NCI-H2107 treated with DMSO at 0.1 percent for 48 hours (cell line): ENCODE data around the gene TMEM97.
A peak's percentile ranks its signal among the peaks of the same experiment; 100 is the strongest.

Source experiments
- DNase-seq: peaks from one replicate; lab custom pipeline; 2025; ENCODE audit not compliant: unreplicated experiment; lab: John Stamatoyannopoulos, UW

TMEM97 gene

DNA sequence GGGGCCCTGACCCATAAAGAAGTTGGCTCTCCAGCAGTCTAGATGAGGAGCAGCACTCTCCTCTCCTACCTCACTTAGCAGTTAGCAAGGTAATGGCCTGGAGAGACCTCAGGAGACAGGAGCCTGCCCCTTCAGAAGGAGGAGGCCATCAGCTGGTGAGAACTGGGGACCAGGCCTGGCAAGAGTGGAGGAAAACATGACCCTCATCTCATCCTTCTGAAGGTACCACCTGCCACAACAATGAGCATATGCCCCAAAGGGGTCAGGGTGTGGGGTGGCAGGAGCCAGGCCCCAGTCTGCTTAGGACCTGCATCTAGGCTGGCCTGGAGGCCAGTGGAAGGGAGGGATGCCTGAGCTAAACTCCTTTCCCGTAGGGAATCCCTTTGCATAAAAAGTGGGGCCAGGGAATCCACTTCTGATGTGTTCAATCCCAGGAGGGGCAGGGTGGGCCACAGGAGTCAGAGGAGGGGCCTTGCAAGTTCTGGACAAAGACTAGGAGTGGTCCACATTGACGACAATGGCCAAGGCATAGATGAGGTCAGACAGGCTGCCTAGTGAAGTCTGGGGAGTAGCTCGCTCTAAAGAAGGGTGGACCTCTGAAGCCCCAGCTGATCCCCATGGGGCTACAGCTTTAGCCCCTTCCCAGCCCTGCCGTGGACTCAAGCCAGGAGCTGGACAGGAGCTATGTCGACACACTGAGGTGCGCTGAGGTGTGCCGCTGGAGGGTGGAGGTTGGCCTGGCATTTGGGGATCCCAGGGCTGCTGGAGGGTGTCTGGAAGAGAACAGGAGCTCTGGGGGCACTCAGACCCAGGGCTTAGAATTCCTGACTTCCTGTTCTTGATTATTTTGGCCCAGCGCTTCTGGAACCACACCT is 45.0 kb downstream of the TMEM97 start:
- DNase-seq = no peak

DNA sequence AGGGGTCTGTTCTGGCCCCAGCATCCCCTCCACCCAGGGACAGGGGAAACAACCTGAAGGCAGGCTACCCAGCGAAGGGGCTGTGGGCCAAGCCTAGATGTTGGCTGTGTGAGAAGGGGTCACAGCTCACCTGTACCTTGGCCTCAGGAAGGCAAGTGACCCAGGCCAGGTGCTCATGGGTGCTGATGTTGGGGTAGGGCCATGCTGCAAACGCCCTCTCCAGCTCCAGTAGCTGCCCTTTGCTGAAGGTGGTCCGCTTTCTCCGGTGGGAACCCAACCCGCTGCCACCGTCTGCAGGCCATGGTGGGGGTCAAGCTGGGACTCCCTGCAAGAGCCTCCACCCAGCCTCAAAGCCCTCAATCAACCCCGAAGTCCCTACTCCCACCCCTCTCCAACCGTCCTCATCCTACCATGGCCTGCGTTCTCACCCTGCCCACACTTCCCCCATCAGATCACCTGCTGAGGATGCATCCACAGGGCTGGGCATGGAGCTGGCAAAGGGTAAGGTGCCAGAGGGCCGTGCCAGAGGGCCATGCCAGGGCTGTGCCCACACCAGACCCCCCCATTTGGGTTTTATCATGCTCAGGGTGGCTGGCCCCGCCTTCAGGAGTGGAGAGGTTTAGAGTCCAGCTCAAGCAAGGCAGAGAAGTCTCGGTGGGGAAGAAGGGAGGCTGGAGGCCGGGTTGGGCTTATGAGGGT is 45.8 kb downstream of the TMEM97 start, which contains the start of gene SEBOX:
Gene SEBOX, minus strand, starts transcription at position 535 of the 699 bp plus-strand sequence. Its CDS starts 48 bp downstream, at position 487.
- no peak for DNase-seq

DNA sequence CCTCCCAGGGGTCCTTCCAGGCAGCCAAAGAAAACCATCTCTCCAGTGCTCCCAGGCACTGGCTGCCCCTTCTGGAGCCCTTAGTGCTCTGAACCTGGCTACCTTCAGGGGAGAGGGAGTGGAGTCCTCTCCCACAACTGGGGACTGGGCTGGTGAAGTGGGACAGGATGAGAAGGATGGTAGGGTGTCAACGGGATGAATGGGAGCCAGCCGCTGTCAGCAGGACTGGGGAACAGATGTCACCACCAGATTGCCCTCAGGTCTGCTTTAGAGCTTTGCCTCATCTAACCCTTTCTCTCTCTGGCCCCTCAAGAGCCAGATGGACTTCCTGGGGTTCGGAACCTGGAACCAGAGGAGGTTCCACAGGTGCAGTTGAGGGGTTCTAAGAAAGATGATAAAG is 46.5 kb downstream of the TMEM97 start:
- no peak for DNase-seq

- no peak for DNase-seq
These were observed 47.6 kb downstream of the TMEM97 start for GRCh38 chr17:28366605-28367004.

GRCh38 chr17:28367641-28368305 is 48.8 kb downstream of the TMEM97 start:
- DNase-seq = no peak

DNA sequence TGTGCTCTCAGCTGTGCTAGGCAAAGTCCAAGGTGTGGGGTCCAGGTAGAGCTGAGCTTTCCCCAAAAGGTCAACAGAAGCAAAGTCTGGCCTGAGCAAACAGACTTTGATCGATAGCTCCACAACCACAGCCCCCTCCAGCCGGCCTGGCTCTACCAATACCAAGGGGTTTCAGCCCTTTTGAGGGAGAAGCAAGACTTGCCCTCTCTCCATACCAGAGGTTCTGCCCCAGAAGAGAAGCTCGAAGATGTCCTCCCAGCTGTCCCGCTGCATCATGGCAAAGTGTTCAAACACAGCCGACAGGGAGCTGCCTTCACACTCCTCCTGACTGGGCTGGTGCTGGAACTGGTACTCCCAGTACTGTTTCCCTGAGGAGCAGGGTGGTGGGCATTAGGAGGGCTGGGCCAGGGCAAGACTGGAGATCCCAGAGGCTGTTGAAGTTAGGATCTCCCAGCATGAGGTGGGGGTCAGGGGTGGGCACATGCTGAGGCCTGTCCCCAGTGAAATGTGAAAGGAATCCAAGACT is 49.4 kb downstream of the TMEM97 start:
- no peak for DNase-seq

- DNase-seq = no peak
These were observed 50.1 kb downstream of the TMEM97 start for GRCh38 chr17:28368915-28369683.

- no peak for DNase-seq
These were observed 50.7 kb downstream of the TMEM97 start for GRCh38 chr17:28369684-28370034.

DNA sequence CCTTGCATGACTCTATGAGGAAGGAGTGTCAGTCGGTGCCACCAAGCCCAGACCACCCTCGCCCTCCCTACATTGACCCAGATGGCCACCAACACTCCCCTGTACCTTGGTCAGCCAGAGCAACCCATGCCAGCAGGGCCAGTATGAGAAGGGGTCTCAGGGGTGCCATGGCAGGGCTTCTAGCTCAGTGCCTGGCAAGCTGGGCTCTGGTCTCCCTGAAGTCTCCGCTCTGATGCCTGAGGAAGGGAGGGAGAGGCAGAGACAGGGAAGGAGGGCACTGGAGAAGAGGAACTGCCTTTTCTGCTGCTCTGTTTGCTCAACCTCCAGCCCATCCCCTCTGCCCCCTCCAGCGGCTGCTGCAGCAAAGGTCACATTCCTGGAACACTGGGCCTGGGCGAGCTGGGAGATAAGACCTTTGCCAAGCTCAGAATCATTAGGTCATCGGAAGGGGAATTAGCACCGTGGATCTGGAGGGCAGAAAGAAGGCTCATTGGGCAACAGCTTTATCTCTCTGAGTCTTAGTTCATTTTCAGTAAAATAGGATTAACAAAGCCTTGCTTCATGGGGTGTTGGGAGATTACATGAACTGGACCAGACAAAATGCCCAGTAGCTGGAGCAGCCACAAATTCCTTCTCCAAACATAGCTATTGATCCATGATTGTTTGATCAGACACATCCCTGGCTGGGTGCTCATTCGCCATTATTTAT is 51.2 kb downstream of the TMEM97 start, which contains the start of gene VTN:
Gene VTN, minus strand, starts transcription at position 273 of the 709 bp plus-strand sequence. Its CDS starts 104 bp downstream, at position 169.
- DNase-seq = no peak

GRCh38 chr17:28370744-28371103 is 51.7 kb downstream of the TMEM97 start:
- no peak for DNase-seq

DNA sequence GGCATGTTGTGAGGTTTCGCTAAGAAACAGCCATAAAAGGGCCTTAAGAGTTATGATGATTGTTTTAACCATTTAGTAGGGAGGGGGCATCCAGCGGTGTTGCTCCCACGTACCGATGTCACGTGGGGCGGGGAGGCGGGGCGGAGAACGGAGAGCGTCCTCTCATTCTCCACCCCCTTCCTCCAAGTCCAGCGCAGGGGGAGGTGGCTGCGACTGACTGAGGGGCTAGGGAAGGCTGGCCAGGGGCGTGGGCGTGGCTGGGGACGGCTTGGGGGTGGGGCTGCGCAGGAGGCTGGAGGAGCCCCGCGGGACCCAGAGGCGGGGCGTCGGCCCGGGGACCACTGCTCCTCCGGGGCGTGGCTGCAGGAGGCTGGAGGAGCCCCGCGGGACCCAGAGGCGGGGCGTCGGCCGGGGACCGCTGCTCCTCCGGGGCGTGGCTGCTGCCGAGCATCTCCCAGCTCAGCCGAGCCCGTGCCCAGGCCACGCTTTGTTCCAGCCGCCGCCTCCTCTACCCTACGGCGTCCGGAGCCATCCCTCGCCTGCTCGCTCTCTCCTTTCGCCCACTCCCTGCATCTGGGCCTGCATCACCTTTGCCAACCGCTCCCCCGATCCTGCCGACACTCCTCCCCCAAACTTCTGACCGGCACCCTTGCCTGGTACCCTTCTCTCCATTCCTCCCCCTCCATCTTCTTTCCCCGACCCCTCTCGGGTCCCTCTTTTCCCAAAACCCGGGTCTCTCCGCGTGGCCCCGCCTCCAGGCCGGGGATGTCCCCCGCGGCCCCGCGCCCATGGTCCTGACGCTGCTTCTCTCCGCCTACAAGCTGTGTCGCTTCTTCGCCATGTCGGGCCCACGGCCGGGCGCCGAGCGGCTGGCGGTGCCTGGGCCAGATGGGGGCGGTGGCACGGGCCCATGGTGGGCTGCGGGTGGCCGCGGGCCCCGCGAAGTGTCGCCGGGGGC is 52.5 kb downstream of the TMEM97 start, which contains the start of gene SARM1:
Gene SARM1, plus strand, starts transcription at position 450 of the 958 bp plus-strand sequence. Its CDS starts 339 bp downstream, at position 789.
- peak; percentile 56 for DNase-seq

- no peak for DNase-seq
These were observed 53.4 kb downstream of the TMEM97 start for GRCh38 chr17:28372203-28372944.

GRCh38 chr17:28372945-28373274 is 53.9 kb downstream of the TMEM97 start:
- no peak for DNase-seq
